HG02885 (cell line): ENCODE measurements around the gene CNKSR3.

Experiments used
- ATAC-seq: cut with Tn5 transposase; IDR thresholded peaks from one replicate; pipeline ENCODE4 v1.9.1; 2021; ENCODE audit warnings: mild to moderate bottlenecking; ENCODE audit not compliant: unreplicated experiment, poor library complexity

The CNKSR3 gene

GRCh38 chr6:154482858-154483257 lies 27.6 kb downstream of the CNKSR3 start:
- ATAC-seq, result no peak

GRCh38 chr6:154481521-154482013 lies 28.9 kb downstream of the CNKSR3 start:
- no peak for ATAC-seq

GRCh38 chr6:154479771-154480639 lies 30.5 kb downstream of the CNKSR3 start:
- no peak for ATAC-seq

DNA sequence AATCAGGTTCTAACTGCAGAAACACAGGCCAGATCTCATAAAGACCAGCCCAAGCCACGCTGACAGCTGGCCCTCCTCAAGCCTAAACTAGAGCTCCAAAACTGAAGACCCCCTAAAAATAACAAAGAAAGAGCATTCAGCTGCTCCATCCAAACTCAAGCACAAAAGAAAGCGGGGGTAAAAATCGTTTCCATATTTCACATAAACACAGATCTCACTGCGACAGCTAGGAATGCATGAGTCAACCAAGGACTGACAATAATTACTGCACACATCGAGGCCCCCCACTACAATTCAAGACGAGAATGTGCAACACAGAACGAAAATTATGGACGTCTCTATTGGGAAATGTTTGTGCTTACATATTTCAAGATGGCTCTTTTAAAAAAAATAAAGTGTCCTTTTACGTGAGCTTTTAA lies 31.1 kb downstream of the CNKSR3 start:
- no peak for ATAC-seq

- no peak for ATAC-seq
Measured at GRCh38 chr6:154478701-154479060, 31.8 kb downstream of the CNKSR3 start.

GRCh38 chr6:154478021-154478700 lies 32.3 kb downstream of the CNKSR3 start:
- no peak for ATAC-seq

DNA sequence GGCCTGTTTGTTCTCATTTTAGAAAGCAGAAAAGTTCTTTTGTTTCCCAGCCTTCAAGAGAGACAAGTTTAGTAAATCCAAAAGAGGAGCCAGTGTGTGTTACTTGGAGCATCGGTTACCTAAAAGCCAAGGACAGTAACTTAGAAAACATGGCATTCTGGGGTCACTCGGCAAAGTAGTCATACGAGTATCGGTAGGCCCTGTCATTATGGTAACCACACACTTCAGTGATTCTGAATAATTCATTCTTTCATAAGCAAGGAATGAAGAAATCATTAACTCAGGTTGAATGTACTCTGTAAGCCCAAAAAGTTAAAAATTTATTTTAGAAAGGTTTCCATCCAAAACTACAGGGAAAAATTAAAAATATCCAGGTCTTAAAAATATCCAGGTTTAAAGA lies 34.0 kb downstream of the CNKSR3 start:
- ATAC-seq, result no peak

DNA sequence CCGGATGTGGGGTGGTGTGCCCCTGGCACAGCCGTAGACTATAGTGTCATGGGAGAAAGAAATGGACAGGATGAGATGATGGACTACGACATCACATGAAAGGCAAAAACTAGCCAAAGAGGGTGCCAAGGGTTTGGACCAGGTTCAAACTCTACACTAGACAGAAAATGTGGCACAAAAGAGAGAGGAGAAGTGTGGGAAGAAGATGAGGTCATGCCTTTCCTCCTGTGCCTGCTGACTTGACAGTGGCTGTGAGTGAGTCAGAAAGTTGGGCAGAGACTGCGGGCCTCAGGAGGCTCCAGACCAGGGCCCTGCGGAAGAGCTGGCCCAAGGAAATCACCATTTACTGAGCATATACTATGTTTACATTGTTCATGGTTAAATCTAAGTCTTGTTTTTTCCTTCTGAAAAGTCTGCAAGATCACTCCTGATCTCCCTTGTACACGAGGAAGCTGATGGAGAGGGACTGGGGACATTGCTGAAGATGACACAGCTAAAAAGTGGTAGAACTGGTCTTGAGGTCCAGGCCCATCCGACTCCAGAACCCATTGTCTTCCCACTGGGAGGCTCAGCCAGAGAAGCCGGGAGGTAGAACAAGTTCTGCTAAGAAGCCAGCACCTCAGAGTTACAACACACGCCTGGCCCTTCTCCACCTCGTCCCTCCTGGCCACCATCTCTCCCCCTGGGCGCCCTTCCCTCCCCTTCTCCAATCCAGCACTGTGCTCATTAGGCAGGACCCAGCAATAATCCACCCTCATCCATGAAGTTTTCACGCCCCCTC lies 35.6 kb downstream of the CNKSR3 start:
- ATAC-seq, result no peak

DNA sequence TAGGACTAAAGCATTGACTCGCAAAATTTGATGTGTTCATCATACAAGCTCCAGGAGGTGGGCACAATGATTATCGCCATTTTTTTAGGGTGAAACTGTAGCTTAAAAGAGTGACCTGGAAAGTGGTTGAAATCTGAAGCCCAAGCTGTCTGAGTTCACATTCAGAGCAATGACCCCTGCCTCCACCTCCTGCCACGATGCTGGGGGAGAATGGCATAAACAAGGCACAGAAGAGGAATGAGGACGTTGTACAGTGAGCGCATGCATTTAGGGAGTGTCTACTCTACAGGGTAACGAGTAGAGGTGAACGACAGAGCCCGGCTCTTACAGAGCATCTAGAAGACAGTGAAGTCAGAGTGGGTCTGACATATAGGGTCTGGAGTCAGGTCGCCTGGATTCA lies 37.2 kb downstream of the CNKSR3 start:
- ATAC-seq, result no peak

DNA sequence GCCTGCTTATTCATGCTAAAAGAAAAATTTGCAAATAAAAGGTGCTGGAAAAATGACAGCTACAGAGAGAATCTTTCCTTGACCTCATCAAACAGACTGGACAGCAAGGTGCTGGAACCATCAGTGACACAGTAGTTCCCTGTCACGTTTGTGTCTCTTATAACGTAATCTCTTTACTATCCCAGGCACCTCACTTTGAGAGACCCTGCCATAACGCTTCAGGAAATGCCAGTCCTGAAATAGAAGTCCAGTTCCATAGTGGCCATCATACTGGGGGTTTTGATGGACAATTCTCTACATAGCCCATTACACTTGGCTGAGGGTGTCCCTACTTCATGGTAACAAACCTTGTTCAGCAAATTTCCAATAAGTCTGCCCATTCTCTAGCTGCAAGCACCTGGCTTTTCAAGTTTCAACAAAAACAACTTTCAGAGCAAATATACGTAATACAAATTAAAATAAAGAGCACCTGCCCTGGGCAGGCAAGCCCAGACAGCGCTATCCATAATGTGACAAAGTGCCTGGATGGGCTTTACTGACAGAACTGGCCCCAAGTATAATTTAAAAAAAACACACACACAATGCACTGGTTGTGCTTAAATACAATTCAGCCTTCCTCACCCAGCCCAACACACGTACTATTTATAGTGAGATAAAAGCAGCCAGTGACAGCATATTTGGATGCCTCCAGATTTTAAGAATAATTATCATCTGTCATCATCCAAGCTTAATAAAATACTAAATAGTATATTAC lies 38.7 kb downstream of the CNKSR3 start:
- ATAC-seq, result no peak

GRCh38 chr6:154469306-154469935 lies 41.1 kb downstream of the CNKSR3 start:
- ATAC-seq, result no peak

- ATAC-seq, result no peak
Measured at GRCh38 chr6:154468760-154469159, 41.7 kb downstream of the CNKSR3 start.

DNA sequence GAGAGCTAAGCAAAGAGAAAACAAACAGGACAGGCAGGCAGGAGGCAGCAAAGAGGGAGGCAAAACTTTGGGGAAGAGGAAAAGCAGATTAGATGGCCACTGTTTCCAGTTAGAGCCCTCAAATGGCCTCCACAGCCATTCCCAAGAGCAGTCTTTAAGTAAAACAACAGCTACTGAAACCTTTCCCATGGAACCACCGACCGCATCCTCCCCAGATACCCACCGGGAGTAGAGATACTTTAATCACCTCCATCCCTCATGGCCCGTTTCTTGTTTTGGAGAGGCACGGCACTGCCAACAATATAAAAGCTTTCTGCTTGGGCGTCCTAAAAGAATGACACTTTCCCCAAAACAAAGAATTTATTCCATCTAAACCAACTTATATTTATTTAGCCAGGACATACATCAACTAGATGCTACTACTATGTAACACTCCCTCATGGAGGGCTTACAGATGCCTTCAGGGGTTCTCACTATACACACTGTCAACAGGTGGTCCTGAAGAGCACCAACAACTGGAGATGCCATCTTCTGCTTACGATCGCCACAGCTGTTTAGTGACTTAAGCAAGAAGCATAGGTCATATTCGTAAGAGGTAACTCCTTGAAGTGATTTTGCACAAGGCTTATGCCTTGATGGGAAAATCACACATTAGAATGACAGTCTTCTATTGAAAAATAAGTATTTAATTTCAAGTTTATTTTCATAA lies 43.4 kb downstream of the CNKSR3 start:
- ATAC-seq, result no peak

- ATAC-seq, result no peak
Measured at GRCh38 chr6:154466139-154466538, 44.3 kb downstream of the CNKSR3 start.

GRCh38 chr6:154463573-154464419 lies 46.7 kb downstream of the CNKSR3 start:
- ATAC-seq, result no peak

DNA sequence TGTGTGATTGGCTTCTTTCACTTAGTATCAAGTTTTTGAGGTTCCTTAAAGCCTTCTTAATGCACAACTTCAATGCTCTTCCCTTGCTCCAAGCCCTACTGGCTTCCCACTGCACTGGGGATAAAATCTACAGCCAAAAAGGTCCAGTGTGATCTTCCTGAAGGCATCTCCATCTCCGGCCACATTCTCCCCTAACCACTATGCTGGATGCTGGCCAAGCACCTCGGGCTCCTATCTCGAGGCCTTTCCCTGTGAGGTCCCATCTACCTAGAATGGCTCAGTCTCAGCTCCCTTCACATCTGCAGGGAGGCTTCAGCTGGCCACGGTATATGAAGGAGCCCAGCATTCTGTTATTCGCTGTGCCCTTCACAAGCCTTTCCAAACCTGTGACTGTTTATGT lies 48.1 kb downstream of the CNKSR3 start:
- no peak for ATAC-seq

DNA sequence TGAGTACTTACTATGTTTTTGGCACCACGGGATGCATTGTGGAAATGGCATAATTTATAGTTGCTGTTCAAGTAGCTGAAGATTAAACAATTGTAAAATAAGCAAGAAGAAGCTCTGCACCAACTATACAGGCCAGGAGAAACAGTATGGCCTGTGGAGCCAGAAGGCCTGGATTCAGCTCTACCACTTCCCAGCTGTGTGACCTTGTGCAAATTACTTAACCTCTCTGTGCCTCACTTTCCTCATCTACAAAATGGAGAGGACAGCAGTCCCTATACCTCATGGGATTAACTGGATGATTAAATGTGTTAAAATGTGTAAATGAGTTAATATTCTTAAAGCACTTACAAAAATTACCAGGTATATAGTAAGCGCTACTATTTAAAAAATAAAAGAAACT lies 49.1 kb downstream of the CNKSR3 start:
- ATAC-seq, result no peak
